OCI-LY1 (cell line): ENCODE measurements around the gene LSM4.

Experiments used
- H2AFZ ChIP-seq: fragments of 200-600 bp; sonication (generic), shearing (Covaris generic); 2 replicates; pipeline ENCODE4 v1.6.0; 2014; ENCODE audit warnings: antibody characterized with exemption, mild to moderate bottlenecking, low read length
- H3F3A ChIP-seq: fragments of 200-600 bp; sonication (generic), shearing (Covaris generic); 2 replicates; pipeline ENCODE4 v1.6.0; 2014; ENCODE audit warnings: mild to moderate bottlenecking, antibody characterized with exemption, low read length, moderate library complexity; ENCODE audit not compliant: insufficient read depth
- H3K27ac ChIP-seq: fragments of 200-600 bp; sonication (generic); 2 replicates; pipeline ENCODE4 v1.5.1; 2014; ENCODE audit warnings: low read length, mixed run types, mild to moderate bottlenecking, low read depth; ENCODE audit not compliant: poor library complexity, severe bottlenecking
- H3K27me3 ChIP-seq: fragments of 200-600 bp; sonication (generic); 2 replicates; pipeline ENCODE4 v1.6.0; 2014; ENCODE audit warnings: antibody characterized with exemption, mild to moderate bottlenecking, low read length, moderate library complexity; ENCODE audit not compliant: insufficient read depth
- H3K36me3 ChIP-seq: fragments of 200-600 bp; sonication (generic); 2 replicates; pipeline ENCODE4 v1.6.1; 2014; ENCODE audit warnings: mild to moderate bottlenecking, antibody characterized with exemption, low read length, moderate library complexity, mixed read lengths; ENCODE audit not compliant: insufficient read depth
- H3K4me1 ChIP-seq: fragments of 200-600 bp; sonication (generic); 2 replicates; pipeline ENCODE4 v1.5.1; 2014; ENCODE audit warnings: mild to moderate bottlenecking, low read length, moderate library complexity; ENCODE audit not compliant: insufficient read depth, severe bottlenecking
- H3K4me2 ChIP-seq: fragments of 200-600 bp; sonication (generic), shearing (Covaris generic); 2 replicates; pipeline ENCODE4 v1.6.1; 2014; ENCODE audit warnings: low read length
- H3K4me3 ChIP-seq: fragments of 200-600 bp; sonication (generic); 2 replicates; pipeline ENCODE4 v1.5.1; 2014; ENCODE audit warnings: low read length, low read depth, mild to moderate bottlenecking, mixed read lengths; ENCODE audit not compliant: poor library complexity, severe bottlenecking
- H3K79me2 ChIP-seq: fragments of 200-600 bp; shearing (Covaris generic); 2 replicates; pipeline ENCODE4 v1.6.1; 2016; ENCODE audit warnings: mixed run types, low read length, mixed read lengths; ENCODE audit not compliant: insufficient read depth
- H3K9ac ChIP-seq: fragments of 200-600 bp; sonication (generic), shearing (Covaris generic); 2 replicates; pipeline ENCODE4 v1.6.1; 2014; ENCODE audit warnings: mild to moderate bottlenecking, low read length, mixed read lengths
- H3K9me2 ChIP-seq: fragments of 200-600 bp; sonication (generic), shearing (Covaris generic); 2 replicates; pipeline ENCODE4 v1.6.1; 2014; ENCODE audit warnings: low read depth, mild to moderate bottlenecking, low read length, mixed read lengths
- H3K9me3 ChIP-seq: fragments of 200-600 bp; shearing (Covaris generic); 2 replicates; pipeline ENCODE4 v1.6.1; 2014; ENCODE audit warnings: low read length, mixed read lengths
- H4K20me1 ChIP-seq: fragments of 200-600 bp; sonication (generic), shearing (Covaris generic); 2 replicates; pipeline ENCODE4 v1.6.0; 2016; ENCODE audit warnings: mild to moderate bottlenecking, low read length; ENCODE audit not compliant: insufficient read depth
- EZH2 ChIP-seq: fragments of 200-600 bp; sonication (generic), shearing (Covaris generic); IDR thresholded peaks from 2 replicates; pipeline ENCODE4 v1.8.0; 2017; ENCODE audit warnings: borderline replicate concordance, mixed run types, mild to moderate bottlenecking, antibody characterized with exemption, low read length, moderate library complexity, mixed read lengths
- TF ChIP-seq, protein P1 (sequence below): fragments of 200-600 bp; sonication (generic), shearing (Covaris generic); IDR thresholded peaks from 2 replicates; pipeline ENCODE4 v1.5.1; 2017; ENCODE audit warnings: mild to moderate bottlenecking, antibody characterized with exemption, low read length, moderate library complexity, mixed read lengths

The LSM4 gene

DNA sequence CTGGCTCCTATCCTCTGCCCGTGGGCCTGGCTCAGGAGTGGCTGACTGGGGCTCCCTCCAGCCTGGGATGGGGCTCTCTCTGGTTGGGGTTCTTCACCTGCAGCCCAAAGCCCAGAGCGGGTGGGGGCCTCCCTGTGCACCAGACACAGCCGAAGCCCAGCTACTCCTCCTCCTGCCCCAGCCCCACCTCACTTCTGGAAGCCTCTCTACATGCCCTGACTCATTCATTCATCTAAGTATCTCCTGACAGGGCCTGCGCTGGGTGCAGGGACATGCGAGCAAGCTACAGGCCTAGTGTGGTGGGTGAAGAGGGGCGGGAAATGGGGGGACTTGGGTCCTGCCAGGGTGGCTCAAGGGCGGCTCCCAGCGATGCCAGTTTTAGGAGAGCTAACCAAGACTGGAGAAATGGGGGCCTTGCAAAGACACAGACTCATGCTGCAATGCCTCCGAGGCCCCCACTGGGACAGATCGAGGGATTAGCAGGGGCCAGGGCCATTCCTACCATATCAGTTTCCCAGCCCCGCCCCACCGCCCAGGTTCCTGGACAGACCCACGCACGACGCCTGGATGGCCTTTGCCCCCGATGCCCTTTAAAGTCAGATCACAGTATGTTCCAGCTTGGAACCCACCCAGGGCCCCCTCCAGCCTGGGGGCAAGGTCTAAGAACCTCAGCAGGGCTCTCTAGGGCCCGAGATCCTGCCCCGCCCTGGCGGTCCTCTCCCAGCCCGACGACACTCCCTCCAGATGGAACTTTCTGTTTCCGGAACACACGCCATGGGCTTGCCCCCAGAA, 12.6 kb downstream of the LSM4 start:
- Histone ChIP-seq H2AFZ (no peak overlapping the region), H3K79me2 (no peaks in the 10 kb centered on the region), H3F3A (no peaks in the 10 kb centered on the region), H3K27ac (no peak overlapping the region), H3K9me2 (no peaks in the 10 kb centered on the region), H3K4me1 (peaks cover 26% of the 10 kb centered on the region), H3K9me3 (no peaks in the 10 kb centered on the region), H3K27me3 (no peaks in the 10 kb centered on the region), H4K20me1 (no peaks in the 10 kb centered on the region), H3K9ac (no peak overlapping the region), H3K4me3 (no peak overlapping the region), H3K36me3 (peaks cover 53% of the 10 kb centered on the region), H3K4me2 (no peak overlapping the region)
- TF ChIP-seq EZH2 = no peak
- TF ChIP-seq, protein P1, sequence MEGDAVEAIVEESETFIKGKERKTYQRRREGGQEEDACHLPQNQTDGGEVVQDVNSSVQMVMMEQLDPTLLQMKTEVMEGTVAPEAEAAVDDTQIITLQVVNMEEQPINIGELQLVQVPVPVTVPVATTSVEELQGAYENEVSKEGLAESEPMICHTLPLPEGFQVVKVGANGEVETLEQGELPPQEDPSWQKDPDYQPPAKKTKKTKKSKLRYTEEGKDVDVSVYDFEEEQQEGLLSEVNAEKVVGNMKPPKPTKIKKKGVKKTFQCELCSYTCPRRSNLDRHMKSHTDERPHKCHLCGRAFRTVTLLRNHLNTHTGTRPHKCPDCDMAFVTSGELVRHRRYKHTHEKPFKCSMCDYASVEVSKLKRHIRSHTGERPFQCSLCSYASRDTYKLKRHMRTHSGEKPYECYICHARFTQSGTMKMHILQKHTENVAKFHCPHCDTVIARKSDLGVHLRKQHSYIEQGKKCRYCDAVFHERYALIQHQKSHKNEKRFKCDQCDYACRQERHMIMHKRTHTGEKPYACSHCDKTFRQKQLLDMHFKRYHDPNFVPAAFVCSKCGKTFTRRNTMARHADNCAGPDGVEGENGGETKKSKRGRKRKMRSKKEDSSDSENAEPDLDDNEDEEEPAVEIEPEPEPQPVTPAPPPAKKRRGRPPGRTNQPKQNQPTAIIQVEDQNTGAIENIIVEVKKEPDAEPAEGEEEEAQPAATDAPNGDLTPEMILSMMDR = no peak

DNA sequence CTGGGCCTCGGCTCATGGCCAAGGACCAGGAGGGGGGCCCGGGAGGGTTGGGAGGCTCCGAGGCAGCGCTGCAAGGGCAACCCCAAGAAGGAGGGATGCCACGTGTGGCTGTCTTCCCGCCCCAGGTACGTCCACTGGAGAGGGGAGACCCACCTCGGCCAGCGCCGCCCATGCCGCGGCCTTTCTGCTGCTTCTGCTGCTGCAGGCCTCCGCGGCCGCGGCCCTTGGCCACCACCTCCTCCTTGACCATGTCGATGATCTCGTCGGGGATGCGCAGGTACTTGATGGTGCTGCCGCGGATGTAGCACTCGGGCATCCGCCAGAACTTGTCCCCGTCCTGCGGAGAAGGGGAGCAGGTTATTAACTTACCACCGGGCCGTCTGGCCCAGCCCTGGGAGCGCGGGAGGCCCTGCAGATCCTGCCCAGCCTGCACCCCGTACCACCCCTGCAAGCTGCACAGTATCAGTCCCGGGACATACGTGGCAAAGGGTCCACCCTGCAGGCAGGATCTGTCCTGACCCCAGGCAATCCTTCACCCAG, 13.3 kb downstream of the LSM4 start:
- Histone ChIP-seq H3K27me3 (no peaks in the 10 kb centered on the region), H3K9me3 (no peaks in the 10 kb centered on the region), H3K4me2 (no peak overlapping the region), H3K36me3 (peaks cover 53% of the 10 kb centered on the region), H3K4me1 (peaks cover 33% of the 10 kb centered on the region), H2AFZ (no peak overlapping the region), H3K9ac (no peak overlapping the region), H3K9me2 (no peaks in the 10 kb centered on the region), H3K79me2 (no peaks in the 10 kb centered on the region), H3F3A (no peaks in the 10 kb centered on the region), H3K27ac (no peak overlapping the region), H3K4me3 (no peak overlapping the region), H4K20me1 (no peaks in the 10 kb centered on the region)
- no peak for TF ChIP-seq EZH2
- TF ChIP-seq, protein P1 = no peak

DNA sequence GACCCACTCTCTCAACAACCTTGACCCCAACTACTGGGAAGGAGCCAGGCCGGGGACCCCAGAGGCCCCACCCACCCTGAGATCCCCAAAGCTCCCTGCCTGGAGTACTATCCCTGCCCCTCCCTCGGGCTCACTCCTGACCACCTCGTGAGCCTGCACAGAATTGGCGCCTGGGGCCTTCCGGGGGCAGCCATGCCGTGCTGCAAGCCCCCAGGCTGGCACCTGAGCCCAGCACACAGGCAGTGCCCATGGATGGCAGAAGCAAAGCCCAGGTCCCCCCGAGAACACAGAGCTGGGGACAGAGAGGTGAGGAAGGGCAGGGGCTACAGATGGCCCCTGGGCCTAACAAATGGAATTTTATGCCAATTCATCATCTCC, 13.9 kb downstream of the LSM4 start:
- no peaks in the 10 kb centered on the region for H3K27me3 ChIP-seq
- peaks cover 40% of the 10 kb centered on the region for H3K4me1 ChIP-seq
- no peaks in the 10 kb centered on the region for H3F3A ChIP-seq
- H3K9ac ChIP-seq = no peak overlapping the region
- no peaks in the 10 kb centered on the region for H3K9me3 ChIP-seq
- no peak overlapping the region for H3K4me2 ChIP-seq
- TF ChIP-seq, protein P1 = no peak
- TF ChIP-seq EZH2 = no peak
- H3K79me2 ChIP-seq = no peaks in the 10 kb centered on the region
- H3K27ac ChIP-seq = no peak overlapping the region
- H2AFZ ChIP-seq = no peak overlapping the region
- no peaks in the 10 kb centered on the region for H4K20me1 ChIP-seq
- no peaks in the 10 kb centered on the region for H3K9me2 ChIP-seq
- peaks cover 53% of the 10 kb centered on the region for H3K36me3 ChIP-seq
- H3K4me3 ChIP-seq = no peak overlapping the region
